Epithelial cell of esophagus (primary cell): ENCODE data around the gene MYO1A.

Experiments
- DNase-seq: peaks from one replicate; pipeline ENCODE4 v3.0.0; 2010; ENCODE audit warnings: low read depth
- H3K4me3 ChIP-seq: 2 replicates; pipeline ENCODE4 v1.5.1; 2011; ENCODE audit warnings: mild to moderate bottlenecking, low read length, control low read depth
- TF ChIP-seq, protein P1 (sequence below): IDR thresholded peaks from 2 replicates; pipeline ENCODE4 v1.5.1; 2011; ENCODE audit warnings: low read depth, mild to moderate bottlenecking, low read length, control low read depth, inconsistent platforms; ENCODE audit not compliant: insufficient read depth; ENCODE audit errors: missing control alignments

Gene MYO1A

DNA sequence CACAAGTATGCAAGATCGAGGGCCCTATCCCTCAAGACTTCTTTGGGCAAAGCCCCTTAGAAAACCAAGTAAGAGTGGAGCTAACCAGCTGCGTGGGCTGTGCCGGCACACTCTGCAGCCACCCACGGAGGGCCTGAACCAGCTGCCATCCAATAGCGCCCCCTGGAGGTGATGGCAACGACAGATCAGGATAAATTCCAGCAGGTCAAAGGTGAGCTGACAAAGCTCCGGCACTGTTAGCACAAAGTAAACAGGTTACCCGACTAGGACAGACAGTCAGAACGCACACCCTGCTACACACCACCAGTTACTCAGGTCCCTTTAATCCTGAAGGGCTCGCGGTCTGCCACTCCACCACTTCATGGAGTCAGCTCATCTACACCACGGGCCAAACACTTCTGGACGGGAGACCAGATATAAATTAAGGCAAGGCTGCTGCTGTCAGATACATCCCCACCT lies 48.5 kb downstream of the MYO1A start:
- peak; percentile 77 for DNase-seq
- TF ChIP-seq, protein P1, sequence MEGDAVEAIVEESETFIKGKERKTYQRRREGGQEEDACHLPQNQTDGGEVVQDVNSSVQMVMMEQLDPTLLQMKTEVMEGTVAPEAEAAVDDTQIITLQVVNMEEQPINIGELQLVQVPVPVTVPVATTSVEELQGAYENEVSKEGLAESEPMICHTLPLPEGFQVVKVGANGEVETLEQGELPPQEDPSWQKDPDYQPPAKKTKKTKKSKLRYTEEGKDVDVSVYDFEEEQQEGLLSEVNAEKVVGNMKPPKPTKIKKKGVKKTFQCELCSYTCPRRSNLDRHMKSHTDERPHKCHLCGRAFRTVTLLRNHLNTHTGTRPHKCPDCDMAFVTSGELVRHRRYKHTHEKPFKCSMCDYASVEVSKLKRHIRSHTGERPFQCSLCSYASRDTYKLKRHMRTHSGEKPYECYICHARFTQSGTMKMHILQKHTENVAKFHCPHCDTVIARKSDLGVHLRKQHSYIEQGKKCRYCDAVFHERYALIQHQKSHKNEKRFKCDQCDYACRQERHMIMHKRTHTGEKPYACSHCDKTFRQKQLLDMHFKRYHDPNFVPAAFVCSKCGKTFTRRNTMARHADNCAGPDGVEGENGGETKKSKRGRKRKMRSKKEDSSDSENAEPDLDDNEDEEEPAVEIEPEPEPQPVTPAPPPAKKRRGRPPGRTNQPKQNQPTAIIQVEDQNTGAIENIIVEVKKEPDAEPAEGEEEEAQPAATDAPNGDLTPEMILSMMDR: peak; percentile 81
- H3K4me3 ChIP-seq: no peak overlapping the region

DNA sequence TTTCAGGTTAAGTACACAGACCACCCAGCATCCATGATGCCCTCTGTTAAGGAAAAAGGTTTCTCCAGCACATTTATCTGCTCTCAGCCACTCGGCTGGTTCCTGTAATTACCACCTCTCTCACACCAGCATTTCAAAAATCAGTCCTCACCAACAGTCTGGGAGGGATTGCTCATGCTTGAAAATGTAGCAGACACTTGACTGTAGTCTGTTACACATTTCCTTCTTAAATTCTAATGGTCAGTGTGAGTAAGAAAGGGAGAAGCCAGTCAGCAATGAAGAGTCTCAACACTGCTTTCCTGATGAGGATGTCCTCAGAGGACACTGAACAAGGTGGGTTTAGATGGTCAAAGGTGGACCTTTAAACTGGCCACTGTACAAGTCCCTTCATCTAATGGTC lies 49.5 kb downstream of the MYO1A start:
- no peak for DNase-seq
- TF ChIP-seq, protein P1: no peak
- no peak overlapping the region for H3K4me3 ChIP-seq

DNA sequence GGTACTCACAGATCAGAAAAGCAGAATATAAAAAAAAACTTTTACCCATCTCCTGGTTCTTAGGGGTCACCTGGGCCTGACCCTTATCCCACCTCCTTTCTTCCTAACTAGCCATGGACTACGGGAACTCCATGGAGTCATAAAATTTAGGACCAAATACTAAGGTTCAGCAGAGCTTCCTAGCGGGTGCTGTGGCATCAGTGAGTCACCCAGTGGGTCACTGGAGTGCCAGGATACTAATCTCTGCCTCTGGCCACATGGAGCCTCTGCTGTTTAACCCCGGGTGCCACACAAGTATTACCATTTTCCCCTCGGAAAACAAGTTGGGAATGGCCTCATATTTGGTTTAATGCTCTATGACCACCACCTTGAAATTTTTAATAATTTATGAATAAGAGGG lies 50.5 kb downstream of the MYO1A start:
- DNase-seq: no peak
- H3K4me3 ChIP-seq: no peak overlapping the region
- TF ChIP-seq, protein P1: no peak

DNA sequence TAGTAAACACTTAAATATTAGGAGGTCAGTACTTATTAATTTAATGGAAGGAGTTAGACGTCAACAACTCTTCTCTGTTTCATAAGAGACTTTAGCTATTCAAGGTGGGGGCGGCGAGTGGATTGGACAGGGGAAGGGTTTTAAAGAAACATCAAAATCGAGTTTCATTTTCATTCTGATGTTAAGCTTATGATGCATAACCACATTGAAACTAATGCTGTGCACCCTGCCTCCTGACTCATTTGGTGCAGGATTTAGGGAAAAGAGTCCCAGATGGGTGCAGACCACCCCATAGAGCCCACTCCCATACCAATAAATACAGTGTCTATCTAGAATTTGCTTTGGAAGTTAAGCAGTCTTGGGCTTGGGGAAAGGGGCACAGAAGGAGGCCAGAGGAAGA lies 50.9 kb downstream of the MYO1A start:
- no peak for DNase-seq
- TF ChIP-seq, protein P1: no peak
- H3K4me3 ChIP-seq: no peak overlapping the region

DNA sequence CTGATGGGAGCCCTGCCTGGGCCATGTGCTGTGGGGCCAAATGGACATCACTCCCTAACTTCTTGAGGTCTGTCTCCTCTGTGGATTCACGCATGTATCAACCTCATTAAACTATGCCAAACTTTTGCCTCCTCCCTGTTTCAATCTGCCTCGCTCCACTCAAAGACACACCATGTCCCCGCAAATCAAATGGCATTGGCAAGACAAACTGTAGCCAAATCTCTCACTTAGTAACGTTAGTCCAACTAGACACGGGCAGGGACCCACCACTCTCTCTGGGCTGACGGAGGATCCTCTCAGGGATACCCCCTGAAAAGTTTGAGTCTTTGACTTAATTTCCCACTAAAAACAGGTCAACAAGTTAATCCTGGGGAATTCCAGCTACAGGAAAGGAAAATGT lies 51.6 kb downstream of the MYO1A start:
- no peak overlapping the region for H3K4me3 ChIP-seq
- TF ChIP-seq, protein P1: no peak

DNA sequence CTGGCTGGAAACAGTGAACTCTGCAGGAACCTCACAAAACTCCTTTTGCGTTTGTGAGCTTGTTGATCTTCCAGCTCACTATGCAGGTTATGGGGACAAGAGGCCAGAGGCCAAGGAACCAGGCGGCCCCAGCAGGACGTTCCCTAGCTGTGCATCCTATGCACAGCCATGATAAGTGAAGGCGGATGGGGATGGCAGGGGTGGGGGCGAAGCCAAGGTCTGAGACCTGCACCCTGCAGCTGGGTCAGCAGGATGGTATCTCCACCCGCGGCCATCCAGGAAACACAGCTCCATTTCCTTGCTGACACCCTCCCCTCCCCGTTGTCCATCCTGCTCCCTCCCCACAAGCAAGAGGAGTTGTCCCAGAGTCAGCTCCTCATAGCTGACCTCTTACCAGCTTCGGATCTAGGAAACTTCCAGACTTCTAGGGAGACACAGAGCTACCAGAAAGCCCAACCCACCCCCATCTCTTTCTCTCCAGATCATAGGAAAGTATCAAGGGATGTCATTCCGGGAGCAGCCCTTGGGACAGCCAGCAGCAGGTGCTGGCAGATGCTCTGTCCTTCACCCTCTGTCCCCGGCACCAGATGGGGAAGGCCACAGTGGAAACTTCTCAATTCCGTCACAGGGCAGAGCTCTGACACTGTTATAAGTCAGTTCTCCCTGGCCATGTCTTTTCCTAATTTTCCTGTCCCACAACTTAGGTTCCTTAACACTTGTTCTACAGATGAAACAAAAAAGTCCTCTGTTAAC lies 53.0 kb downstream of the MYO1A start:
- H3K4me3 ChIP-seq: no peak overlapping the region
- DNase-seq: no peak
- TF ChIP-seq, protein P1: no peak

More for the DNA sequence above, 51.6 kb downstream of the MYO1A start:
- no peak for DNase-seq
